ENCODE data around the gene PRSS12. TPM values are rescaled to one million over a fixed set of nuclear protein-coding genes. Genes with fewer than 3 reads are reported as not detected.
"Not testable (repeated sequence)": the region's sequence is repeated elsewhere in the genome, so short reads cannot be mapped to it uniquely, and the experiment has no call there.

Gene PRSS12
- total and polyA plus RNA-seq, 2 experiments from 2014 or later: 5.5 to 12.9 TPM

GRCh38 chr4:118399883-118400282 is 47.1 kb upstream of the PRSS12 start:
- not testable (repeated sequence) for H3K27ac ChIP-seq (ENCODE audit: low read depth); H3K36me3 Mint-ChIP-seq (ENCODE audit: low read depth); H4K20me1 ChIP-seq (replicated peaks; ENCODE audit: insufficient read depth); H3K36me3 ChIP-seq (ENCODE audit: insufficient read depth); H3K27me3 Mint-ChIP-seq (ENCODE audit: insufficient read depth, low read depth, poor library complexity); H3K4me2 ChIP-seq; H3K9me2 ChIP-seq (ENCODE audit: insufficient read depth); H3K4me3 Mint-ChIP-seq; H2AFZ ChIP-seq; H3F3A ChIP-seq (replicated peaks; ENCODE audit: low read depth); H3K27me3 ChIP-seq (ENCODE audit: insufficient read depth); H3K4me3 ChIP-seq; H3K79me2 ChIP-seq (replicated peaks; ENCODE audit: insufficient read depth)
- Mint-ChIP-seq H3K9me3 (peaks cover 13% of the 10 kb centered on the region), H3K27ac (peak overlapping the region; percentile 77; the same call in 1 of the 2 replicates), H3K4me1 (peaks cover 49% of the 10 kb centered on the region)
- peak; percentile 26; the same call in 1 of the 3 replicates for ATAC-seq
- peaks cover 50% of the 10 kb centered on the region for H3K4me1 ChIP-seq (ENCODE audit: insufficient read depth)
- DNase-seq (ENCODE audit: low spot score): peak; percentile 37

- 0 out of 2 replicates have a peak overlapping the region, but pooled peaks have one; percentile 17 for H3K27ac ChIP-seq (ENCODE audit: low read depth)
- H3K27me3 Mint-ChIP-seq (ENCODE audit: insufficient read depth, low read depth, poor library complexity): peaks cover under 1% of the 10 kb centered on the region
- ATAC-seq (peak; percentile 19; the same call in 1 of the 3 replicates), DNase-seq (ENCODE audit: low spot score) (no peak)
- no peak overlapping the region for H3K4me3 Mint-ChIP-seq
- no peaks in the 10 kb centered on the region for H4K20me1 ChIP-seq (replicated peaks; ENCODE audit: insufficient read depth)
- peaks cover 49% of the 10 kb centered on the region for H3K4me1 Mint-ChIP-seq
- H3K79me2 ChIP-seq (replicated peaks; ENCODE audit: insufficient read depth): no peaks in the 10 kb centered on the region
- peaks cover 2% of the 10 kb centered on the region; the same call in 1 of the 3 replicates for H3K36me3 Mint-ChIP-seq (ENCODE audit: low read depth)
- H3K9me3 Mint-ChIP-seq: peaks cover 4% of the 10 kb centered on the region; the same call in 2 of the 3 replicates
- H3F3A ChIP-seq (replicated peaks; ENCODE audit: low read depth): no peaks in the 10 kb centered on the region
- peak overlapping the region; percentile 12; the same call in 1 of the 2 replicates for H3K4me2 ChIP-seq
- peaks cover 50% of the 10 kb centered on the region for H3K4me1 ChIP-seq (ENCODE audit: insufficient read depth)
- peak overlapping the region; percentile 48; the same call in 1 of the 2 replicates for H2AFZ ChIP-seq
- no peaks in the 10 kb centered on the region for H3K27me3 ChIP-seq (ENCODE audit: insufficient read depth)
- H3K9me2 ChIP-seq (ENCODE audit: insufficient read depth): no peaks in the 10 kb centered on the region
- no peaks in the 10 kb centered on the region for H3K36me3 ChIP-seq (ENCODE audit: insufficient read depth)
- 0 out of 2 replicates have a peak overlapping the region, but pooled peaks have one; percentile 8 for H3K27ac Mint-ChIP-seq
- H3K4me3 ChIP-seq: no peak overlapping the region
- TF ChIP-seq EZH2phosphoT487 (IDR thresholded peaks at IDR 0.05; ENCODE audit: unreplicated experiment) (no peak), ZNF462 (CRISPR knock-in tag; IDR thresholded peaks at IDR 0.05) (no peak), REST (IDR thresholded peaks at IDR 0.05; ENCODE audit: unreplicated experiment) (no peak), ZNF114 (CRISPR knock-in tag; IDR thresholded peaks at IDR 0.05) (no peak), ZNF331 (CRISPR knock-in tag; IDR thresholded peaks at IDR 0.05; ENCODE audit: low read depth) (no peak), POLR2AphosphoS5 (IDR thresholded peaks at IDR 0.05; ENCODE audit: low read depth) (no peak), STAT1 (IDR thresholded peaks at IDR 0.05; ENCODE audit: unreplicated experiment) (no peak), JUNB (IDR thresholded peaks at IDR 0.05; ENCODE audit: unreplicated experiment) (no peak), ETS1 (IDR thresholded peaks at IDR 0.05) (no peak), CREB1 (CRISPR knock-in tag; IDR thresholded peaks at IDR 0.05; ENCODE audit: low read depth) (no peak)
Observed at GRCh38 chr4:118398226-118399090, 45.7 kb upstream of the PRSS12 start.

Data from GM23338 (cell line).